A549 (cell line): ENCODE measurements around the gene RPTOR.

Source experiments
- CBX2 ChIP-seq: fragments of 200-600 bp; sonication (generic); IDR thresholded peaks from 2 replicates; pipeline ENCODE4 v1.6.1; 2016; ENCODE audit warnings: low read depth, mild to moderate bottlenecking, borderline replicate concordance
- CEBPB ChIP-seq, 2 experiments: fragments of >200 bp in 1 of 2; sonication (Bioruptor Twin) in 1 of 2; formaldehyde crosslinking in 1 of 2; IDR thresholded peaks; 2 replicates each; pipeline ENCODE4 v1.6.1; 2012 to 2016
- CHD2 ChIP-seq: fragments of 150-350 bp; IDR thresholded peaks from 2 replicates; pipeline ENCODE4 v1.6.1; 2014; ENCODE audit warnings: low read length; ENCODE audit not compliant: partially characterized antibody
- EHMT2 ChIP-seq: fragments of 200-600 bp; sonication (generic); IDR thresholded peaks from 2 replicates; pipeline ENCODE4 v1.6.1; 2016; ENCODE audit warnings: antibody characterized with exemption, low read depth, mild to moderate bottlenecking, moderate library complexity
- EP300 ChIP-seq, 2 experiments: fragments of >200 bp; sonication (Bioruptor Twin); formaldehyde crosslinking; IDR thresholded peaks; 2 replicates in 1 of 2; 3 replicates in 1 of 2; pipeline ENCODE4 v1.6.1; 2016 to 2017
- HOXB5 ChIP-seq: fragments of 250-450 bp; sonication (Bioruptor Pico); IDR thresholded peaks from 2 replicates; pipeline ENCODE4 v1.5.0; 2020; ENCODE audit warnings: mild to moderate bottlenecking, moderate library complexity
- SMC3 ChIP-seq: fragments of >200 bp; sonication (Bioruptor Twin); formaldehyde crosslinking; IDR thresholded peaks from 3 replicates; pipeline ENCODE4 v1.6.1; 2018; ENCODE audit warnings: inconsistent platforms
- TFCP2L1 ChIP-seq: fragments of 250-450 bp; sonication (Bioruptor Pico); IDR thresholded peaks from 2 replicates; pipeline ENCODE4 v1.5.0; 2021; ENCODE audit warnings: mild to moderate bottlenecking
- TF ChIP-seq, protein P1 (sequence below): fragments of >200 bp; sonication (Bioruptor Twin); formaldehyde crosslinking; IDR thresholded peaks from 3 replicates; pipeline ENCODE4 v1.5.1; 2016

DNA sequence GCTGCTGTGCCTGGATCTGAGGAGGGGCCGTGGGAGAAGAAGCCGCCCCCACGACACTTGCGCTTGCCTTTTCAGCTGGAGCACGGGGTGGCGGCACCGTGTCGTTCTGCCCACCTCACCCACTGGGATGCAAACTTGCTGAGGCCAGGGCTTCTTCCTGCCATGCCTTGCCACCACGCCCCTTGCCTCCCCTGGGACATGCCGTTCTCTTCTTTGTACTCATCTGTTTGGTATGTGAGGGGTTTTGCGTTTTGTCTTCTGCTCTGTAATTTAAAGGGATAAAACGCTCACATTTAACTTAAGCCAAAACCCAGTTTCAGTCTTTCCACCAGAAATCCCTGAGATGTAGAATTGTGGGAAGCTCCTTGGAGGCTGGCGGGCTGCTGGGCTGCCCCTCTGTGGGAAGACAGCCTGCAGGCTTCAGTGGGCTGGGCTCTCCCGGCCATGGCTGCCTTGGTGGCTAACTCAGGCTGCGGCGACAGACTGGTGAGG, 180.2 kb downstream of the RPTOR start:
- no peak for TF ChIP-seq SMC3
- TF ChIP-seq CBX2, result no peak
- TF ChIP-seq, protein P1, sequence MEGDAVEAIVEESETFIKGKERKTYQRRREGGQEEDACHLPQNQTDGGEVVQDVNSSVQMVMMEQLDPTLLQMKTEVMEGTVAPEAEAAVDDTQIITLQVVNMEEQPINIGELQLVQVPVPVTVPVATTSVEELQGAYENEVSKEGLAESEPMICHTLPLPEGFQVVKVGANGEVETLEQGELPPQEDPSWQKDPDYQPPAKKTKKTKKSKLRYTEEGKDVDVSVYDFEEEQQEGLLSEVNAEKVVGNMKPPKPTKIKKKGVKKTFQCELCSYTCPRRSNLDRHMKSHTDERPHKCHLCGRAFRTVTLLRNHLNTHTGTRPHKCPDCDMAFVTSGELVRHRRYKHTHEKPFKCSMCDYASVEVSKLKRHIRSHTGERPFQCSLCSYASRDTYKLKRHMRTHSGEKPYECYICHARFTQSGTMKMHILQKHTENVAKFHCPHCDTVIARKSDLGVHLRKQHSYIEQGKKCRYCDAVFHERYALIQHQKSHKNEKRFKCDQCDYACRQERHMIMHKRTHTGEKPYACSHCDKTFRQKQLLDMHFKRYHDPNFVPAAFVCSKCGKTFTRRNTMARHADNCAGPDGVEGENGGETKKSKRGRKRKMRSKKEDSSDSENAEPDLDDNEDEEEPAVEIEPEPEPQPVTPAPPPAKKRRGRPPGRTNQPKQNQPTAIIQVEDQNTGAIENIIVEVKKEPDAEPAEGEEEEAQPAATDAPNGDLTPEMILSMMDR, result no peak
- no peak for TF ChIP-seq CHD2
- no peak for TF ChIP-seq CEBPB (IDR thresholded peaks at IDR 0.05)
- TF ChIP-seq EP300 (IDR thresholded peaks at IDR 0.05), result no peak
- no peak for TF ChIP-seq EHMT2
- no peak for TF ChIP-seq HOXB5 (CRISPR knock-in tag)
- TF ChIP-seq TFCP2L1 (CRISPR knock-in tag), result no peak
